GM12878 (cell line): ENCODE results near the gene CDC42BPB.

Experiments
- CTCF ChIP-seq, 3 experiments: IDR thresholded peaks in 2 of 3; conservative IDR thresholded peaks in 1 of 3; 2 replicates each; pipeline ENCODE4 v1.5.1; 2011; ENCODE audit warnings: low read depth in 3 of 3, low read length in 3 of 3, mild to moderate bottlenecking in 3 of 3, control low read depth in 2 of 3, moderate library complexity in 2 of 3, inconsistent platforms in 1 of 3, mixed read lengths in 1 of 3; ENCODE audit not compliant: control insufficient read depth in 2 of 3, insufficient read depth in 1 of 3; ENCODE audit errors: extremely low read depth in 1 of 3
- EZH2 ChIP-seq: IDR thresholded peaks from 2 replicates; pipeline ENCODE4 v1.6.1; 2012; ENCODE audit warnings: low read depth, mild to moderate bottlenecking, control low read depth, inconsistent platforms, low read length, borderline replicate concordance; ENCODE audit not compliant: control insufficient read depth
- FOS ChIP-seq: IDR thresholded peaks from 3 replicates; pipeline ENCODE4 v1.6.1; 2011; ENCODE audit warnings: borderline replicate concordance; ENCODE audit not compliant: insufficient read length; ENCODE audit errors: extremely low read depth
- NRF1 ChIP-seq: conservative IDR thresholded peaks from 2 replicates; pipeline ENCODE4 v1.6.1; 2011; ENCODE audit warnings: mild to moderate bottlenecking, low read depth, low read length, improper control_type of control experiment
- PBX3 ChIP-seq: IDR thresholded peaks from 2 replicates; pipeline ENCODE4 v1.6.1; 2011; ENCODE audit warnings: mild to moderate bottlenecking, low read depth, low read length, moderate library complexity; ENCODE audit not compliant: insufficient replicate concordance
- ZNF274 ChIP-seq: IDR thresholded peaks from one replicate; pipeline ENCODE4 v1.8.0; 2011; ENCODE audit not compliant: insufficient read length, insufficient read depth

- no peak for TF ChIP-seq NRF1
- no peak for TF ChIP-seq CTCF (IDR thresholded peaks at IDR 0.05 in 2 of 3, conservative IDR thresholded peaks at IDR 0.05 in 1 of 3; ENCODE audit: control insufficient read depth in 2 of 3, extremely low read depth in 1 of 3, insufficient read depth in 1 of 3, low read depth in 3 of 3, low read length in 3 of 3)
- no peak for TF ChIP-seq EZH2
- TF ChIP-seq ZNF274 = no peak
- TF ChIP-seq FOS = no peak
- TF ChIP-seq PBX3 = no peak
Measured at GRCh38 chr14:102914474-102915291, 142.7 kb downstream of the CDC42BPB start.
